T-helper 1 cell treated with Interleukin-12 subunit alpha and Interleukin-12 subunit beta and Interleukin-4 antibody, amounts not matched to agents 30 ng/mL and 1 ng/mL, for 36 hours (primary cell): Measurements from ENCODE around the gene PRX. TPM values are rescaled to one million over a fixed set of nuclear protein-coding genes. Genes with fewer than 3 reads are reported as not detected.

Source experiments
- total RNA-seq: library from RNA; stranded (reverse); gene quantifications from 2 replicates; pipeline ENCODE4 v1.2.3, GENCODE V29; 2022

The PRX gene
- total RNA-seq, 1 donor from 2014 or later, result 0.66 TPM

Other genes starting within 250 kb of the PRX start
- gene MAP3K10, start 222.0 kb downstream of the PRX start, total RNA-seq, result 16.8 and 21.9 TPM in 2 replicates
- not detected in 2 replicates for gene TTC9B, start 195.0 kb downstream of the PRX start, total RNA-seq
- gene CCNP, start 186.7 kb downstream of the PRX start, total RNA-seq, result 0.27 and 0.41 TPM in 2 replicates
- 136 and 146 TPM in 2 replicates for gene AKT2, start 128.0 kb downstream of the PRX start, total RNA-seq
- 19.1 and 21.8 TPM in 2 replicates for gene C19orf47, start 65.0 kb downstream of the PRX start, total RNA-seq
- gene PLD3, start 64.7 kb downstream of the PRX start, total RNA-seq, result 67.0 and 70.6 TPM in 2 replicates
- 0.07 TPM in 1 of 2 replicates, not detected in the other for gene HIPK4, start 23.2 kb downstream of the PRX start, total RNA-seq
- 13.9 and 14.3 TPM in 2 replicates for gene SERTAD1, start 12.6 kb upstream of the PRX start, total RNA-seq
- gene SERTAD3, start 31.0 kb upstream of the PRX start, total RNA-seq, result 11.3 and 17.0 TPM in 2 replicates
- gene BLVRB, start 52.4 kb upstream of the PRX start, total RNA-seq, result 10.2 and 10.8 TPM in 2 replicates
- 0.15 TPM in 2 replicates for gene SPTBN4, start 53.6 kb upstream of the PRX start, total RNA-seq
- gene SHKBP1, start 163.5 kb upstream of the PRX start, total RNA-seq, result 156 and 166 TPM in 2 replicates
- gene LTBP4, start 188.0 kb upstream of the PRX start, total RNA-seq, result 55.5 and 58.3 TPM in 2 replicates